ENCODE results near the gene ITGB3. TPM values are rescaled to one million over a fixed set of nuclear protein-coding genes. Genes with fewer than 3 reads are reported as not detected.
"Not testable (repeated sequence)": the region's sequence is repeated elsewhere in the genome, so short reads cannot be mapped to it uniquely, and the experiment has no call there.

ITGB3 gene
- total and polyA plus RNA-seq, 2 donors from 2014 or later, result 7.1 to 88.8 TPM

- Histone ChIP-seq H3K4me1 (ENCODE audit: control insufficient read depth in 2 of 3, insufficient read depth in 2 of 3, low read depth in 1 of 3, low read length in 3 of 3) (peaks cover 0 to 19% (median 12%) of the 10 kb centered on the region in 3 donors), H3K9ac (ENCODE audit: low read length in 3 of 3) (no peak overlapping the region), H3K27me3 (ENCODE audit: control insufficient read depth, insufficient read depth, low read length) (no peaks in the 10 kb centered on the region), H3K27ac (ENCODE audit: low read depth in 2 of 2, low read length in 2 of 2) (peak overlapping the region; percentile 1 to 4), H3K36me3 (ENCODE audit: control insufficient read depth in 2 of 3, insufficient read depth in 3 of 3, low read length in 3 of 3) (no peaks in the 10 kb centered on the region), H3K9me3 (ENCODE audit: control insufficient read depth in 2 of 3, insufficient read depth in 1 of 3, low read length in 3 of 3) (no peaks in the 10 kb centered on the region), H3K4me3 (ENCODE audit: low read length in 3 of 3) (no peak overlapping the region)
- no peak for TF ChIP-seq CTCF (IDR thresholded peaks at IDR 0.05; ENCODE audit: borderline replicate concordance, extremely low read depth, insufficient read depth)
- FAIRE-seq (no peak), DNase-seq (no peak)
- intact Hi-C loops (cut with DNase I), result no loop called here
Measured at GRCh38 chr17:47267354-47267828, 13.8 kb downstream of the ITGB3 start.

- peaks cover 0 to 19% (median 12%) of the 10 kb centered on the region in 3 donors for H3K4me1 ChIP-seq (ENCODE audit: control insufficient read depth in 2 of 3, insufficient read depth in 2 of 3, low read depth in 1 of 3, low read length in 3 of 3)
- FAIRE-seq, result not testable (repeated sequence)
Measured at GRCh38 chr17:47268964-47269363, 15.3 kb downstream of the ITGB3 start.

GRCh38 chr17:47269561-47270280 is 16.1 kb downstream of the ITGB3 start:
- H3K9ac ChIP-seq (ENCODE audit: low read length in 3 of 3); DNase-seq; H3K4me3 ChIP-seq (ENCODE audit: low read length in 3 of 3); H3K9me3 ChIP-seq (ENCODE audit: control insufficient read depth in 2 of 3, insufficient read depth in 1 of 3, low read length in 3 of 3); H3K27me3 ChIP-seq (ENCODE audit: control insufficient read depth, insufficient read depth, low read length); FAIRE-seq; H3K36me3 ChIP-seq (ENCODE audit: control insufficient read depth in 2 of 3, insufficient read depth in 3 of 3, low read length in 3 of 3); intact Hi-C loops (cut with DNase I): not testable (repeated sequence)
- Histone ChIP-seq H3K27ac (ENCODE audit: low read depth in 2 of 2, low read length in 2 of 2) (peak overlapping the region in 1 of 2 donors; percentile 32), H3K4me1 (ENCODE audit: control insufficient read depth in 2 of 3, insufficient read depth in 2 of 3, low read depth in 1 of 3, low read length in 3 of 3) (peaks cover 0 to 24% (median 12%) of the 10 kb centered on the region in 3 donors)

More at GRCh38 chr17:47268964-47269363, 15.3 kb downstream of the ITGB3 start:
- H3K9me3 ChIP-seq (ENCODE audit: control insufficient read depth in 2 of 3, insufficient read depth in 1 of 3, low read length in 3 of 3); H3K36me3 ChIP-seq (ENCODE audit: control insufficient read depth in 2 of 3, insufficient read depth in 3 of 3, low read length in 3 of 3); H3K9ac ChIP-seq (ENCODE audit: low read length in 3 of 3); intact Hi-C loops (cut with DNase I); H3K27me3 ChIP-seq (ENCODE audit: control insufficient read depth, insufficient read depth, low read length); DNase-seq; H3K4me3 ChIP-seq (ENCODE audit: low read length in 3 of 3): not testable (repeated sequence)
- H3K27ac ChIP-seq (ENCODE audit: low read depth in 2 of 2, low read length in 2 of 2), result peak overlapping the region in 1 of 2 donors; percentile 73

- H3K9me3 ChIP-seq (ENCODE audit: control insufficient read depth in 2 of 3, insufficient read depth in 1 of 3, low read length in 3 of 3), result no peaks in the 10 kb centered on the region
- H3K27ac ChIP-seq (ENCODE audit: low read depth in 2 of 2, low read length in 2 of 2), result peak overlapping the region in 1 of 2 donors; percentile 45
Measured at GRCh38 chr17:47270946-47271705, 17.5 kb downstream of the ITGB3 start.

More at GRCh38 chr17:47270946-47271705, 17.5 kb downstream of the ITGB3 start:
- DNase-seq, result peak in 2 of 5 donors; percentile 47 to 51
- Histone ChIP-seq H3K27me3 (ENCODE audit: control insufficient read depth, insufficient read depth, low read length) (no peaks in the 10 kb centered on the region), H3K36me3 (ENCODE audit: control insufficient read depth in 2 of 3, insufficient read depth in 3 of 3, low read length in 3 of 3) (no peaks in the 10 kb centered on the region), H3K9ac (ENCODE audit: low read length in 3 of 3) (no peak overlapping the region), H3K4me3 (ENCODE audit: low read length in 3 of 3) (no peak overlapping the region), H3K4me1 (ENCODE audit: control insufficient read depth in 2 of 3, insufficient read depth in 2 of 3, low read depth in 1 of 3, low read length in 3 of 3) (peaks cover 0 to 36% (median 24%) of the 10 kb centered on the region in 3 donors)
- peak; percentile 35 for FAIRE-seq
- TF ChIP-seq CTCF (IDR thresholded peaks at IDR 0.05; ENCODE audit: borderline replicate concordance, extremely low read depth, insufficient read depth), result no peak
- intact Hi-C loops (cut with DNase I), result no loop called here

All from kidney (tissue), 14 donors.